ENCODE data around the gene DGLUCY.
"Not testable (repeated sequence)": the region's sequence is repeated elsewhere in the genome, so short reads cannot be mapped to it uniquely, and the experiment has no call there.

The DGLUCY gene

DNA sequence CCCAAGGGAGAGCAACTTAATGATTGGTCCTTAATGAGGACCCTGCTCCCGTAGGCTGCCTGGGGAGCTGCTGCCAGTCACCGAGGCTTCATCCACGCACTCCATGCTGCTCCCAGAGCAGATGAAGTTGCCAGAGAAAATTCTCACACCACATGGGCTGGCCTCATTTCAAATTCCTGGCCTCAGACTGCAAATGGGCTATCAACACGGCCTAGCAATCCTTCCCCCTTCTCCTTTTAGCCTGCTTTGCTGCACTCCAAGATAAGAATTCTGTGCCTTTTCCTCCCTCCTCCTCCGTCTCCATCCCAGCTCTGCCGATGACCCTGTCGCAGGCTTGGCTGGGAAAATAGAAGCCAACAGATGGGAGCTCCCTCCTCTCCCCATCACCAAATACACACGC is 10.8 kb upstream of the DGLUCY start:
- no peak for DNase-seq (ENCODE audit: low read depth in 2 of 3, low spot score in 2 of 3)

DNA sequence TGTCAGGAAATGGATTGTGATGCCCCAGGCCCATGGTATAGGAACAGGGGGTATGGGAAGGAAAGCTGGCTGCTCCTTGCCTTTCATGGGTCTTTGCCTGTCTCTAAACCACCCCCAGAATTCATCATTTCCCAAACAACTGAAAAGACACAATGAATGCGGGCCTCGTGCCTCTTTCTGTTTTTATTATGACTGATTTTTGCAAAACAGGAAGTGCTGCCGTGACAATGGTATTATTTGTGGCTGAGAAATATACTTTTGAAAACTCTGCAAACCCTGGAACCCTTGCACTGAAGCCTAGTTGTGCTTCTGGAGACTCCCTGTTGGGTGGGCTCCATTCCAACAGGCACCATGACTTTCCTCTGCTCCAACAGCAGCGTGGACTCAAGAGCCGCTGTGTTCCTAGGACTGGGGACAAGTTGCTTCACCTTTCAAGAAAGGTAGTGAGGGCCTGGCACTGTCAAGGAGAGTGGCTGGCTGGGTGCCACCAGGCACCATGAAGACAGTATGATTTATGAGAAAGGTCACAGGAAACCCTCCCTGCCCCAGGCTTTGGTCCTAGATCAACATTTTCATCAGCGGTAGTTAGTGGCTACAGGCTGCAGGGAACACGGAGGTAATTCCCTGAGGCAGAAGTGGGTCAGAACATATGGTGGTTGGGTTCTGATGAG is 4.8 kb upstream of the DGLUCY start:
- no peak for DNase-seq (ENCODE audit: low read depth in 2 of 3, low spot score in 2 of 3)

DNA sequence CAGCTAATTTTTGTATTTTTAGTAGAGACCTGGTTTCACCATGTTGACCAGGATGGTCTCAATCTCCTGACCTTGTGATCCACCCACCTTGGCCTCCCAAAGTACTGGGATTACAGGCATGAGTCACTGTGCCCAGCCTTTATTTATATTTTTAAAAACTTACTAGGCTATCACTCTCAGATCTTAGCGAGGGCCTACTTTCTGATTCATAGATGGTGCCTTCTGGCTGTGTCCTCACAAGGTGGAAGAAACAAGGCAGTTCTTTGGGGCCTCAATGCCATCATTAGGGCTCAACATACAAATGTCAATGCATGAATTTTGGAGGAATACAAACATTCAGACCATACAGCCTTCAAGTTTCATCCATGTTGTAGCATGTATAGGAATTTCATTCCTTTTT is 2.4 kb upstream of the DGLUCY start:
- DNase-seq (ENCODE audit: low read depth in 2 of 3, low spot score in 2 of 3) = no peak

DNA sequence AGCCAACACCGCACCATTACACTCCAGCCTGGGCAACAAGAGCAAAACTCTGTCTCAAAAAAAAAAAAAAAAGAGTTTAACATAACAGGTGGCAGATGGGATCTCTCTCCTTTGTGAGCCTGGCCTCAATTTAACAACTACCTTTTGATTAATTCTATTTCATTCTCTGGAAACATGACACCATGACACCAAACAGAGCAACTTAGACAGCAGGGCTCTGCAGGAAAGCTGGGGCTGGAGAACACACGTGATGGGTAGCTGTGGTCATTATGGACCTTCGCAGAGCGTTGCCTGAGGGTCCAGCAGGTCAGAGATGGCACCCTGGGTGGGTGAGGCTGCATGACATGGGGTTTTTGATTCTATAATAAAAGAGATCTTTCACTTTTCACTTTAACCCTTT is 1.7 kb upstream of the DGLUCY start:
- DNase-seq (ENCODE audit: low read depth in 2 of 3, low spot score in 2 of 3) = no peak

DNA sequence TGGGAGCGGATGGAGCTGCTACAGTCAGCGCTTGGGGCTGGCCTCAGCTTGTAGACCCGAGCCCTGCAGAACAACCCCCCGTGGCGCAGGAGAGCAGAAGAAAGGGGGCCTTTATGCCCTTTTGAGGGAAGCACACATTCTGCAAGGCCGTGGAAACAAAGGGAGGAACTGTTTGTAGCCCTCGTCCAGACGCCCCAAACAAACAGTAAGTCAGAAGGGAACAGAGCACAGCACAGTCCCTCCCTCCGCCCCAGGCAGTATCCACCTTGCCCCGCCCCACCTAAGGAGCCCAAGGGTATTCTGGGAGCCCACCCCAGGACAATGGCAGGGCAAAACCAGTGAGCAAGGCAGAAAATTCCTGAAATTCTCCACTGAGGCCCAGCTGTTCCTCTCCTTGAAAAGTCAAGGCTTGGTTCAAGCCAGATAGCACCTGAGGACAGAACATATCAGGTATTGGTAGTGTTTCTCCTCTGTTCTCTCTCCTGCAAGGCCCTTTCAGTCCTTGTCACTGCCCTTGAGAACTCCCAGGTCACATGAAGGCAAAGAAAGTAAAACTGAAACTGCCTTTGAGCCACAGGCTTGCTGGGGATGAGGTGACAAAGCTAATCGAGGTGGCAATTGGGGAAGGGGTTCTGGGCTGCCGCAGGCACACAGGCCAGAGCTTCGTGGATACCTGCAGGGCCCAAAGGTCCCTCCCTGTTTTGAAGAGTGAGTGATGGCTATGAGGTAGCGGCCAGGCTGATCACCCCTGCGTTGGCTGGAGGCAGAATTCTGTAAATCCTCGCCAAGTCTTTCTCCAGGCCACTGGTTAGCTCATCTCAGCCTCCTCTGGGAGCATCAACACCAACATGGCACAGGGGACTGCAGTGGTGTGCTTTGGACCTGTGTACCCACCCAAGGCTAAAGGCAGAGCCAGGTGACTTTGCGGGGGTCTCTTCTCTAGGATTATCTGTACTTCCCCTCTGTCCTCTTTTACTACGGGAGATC is 499 bp downstream of the DGLUCY start:
- DNase-seq (ENCODE audit: low read depth in 2 of 3, low spot score in 2 of 3) = peak in 2 of 3 experiments; percentile 47 to 48

DNA sequence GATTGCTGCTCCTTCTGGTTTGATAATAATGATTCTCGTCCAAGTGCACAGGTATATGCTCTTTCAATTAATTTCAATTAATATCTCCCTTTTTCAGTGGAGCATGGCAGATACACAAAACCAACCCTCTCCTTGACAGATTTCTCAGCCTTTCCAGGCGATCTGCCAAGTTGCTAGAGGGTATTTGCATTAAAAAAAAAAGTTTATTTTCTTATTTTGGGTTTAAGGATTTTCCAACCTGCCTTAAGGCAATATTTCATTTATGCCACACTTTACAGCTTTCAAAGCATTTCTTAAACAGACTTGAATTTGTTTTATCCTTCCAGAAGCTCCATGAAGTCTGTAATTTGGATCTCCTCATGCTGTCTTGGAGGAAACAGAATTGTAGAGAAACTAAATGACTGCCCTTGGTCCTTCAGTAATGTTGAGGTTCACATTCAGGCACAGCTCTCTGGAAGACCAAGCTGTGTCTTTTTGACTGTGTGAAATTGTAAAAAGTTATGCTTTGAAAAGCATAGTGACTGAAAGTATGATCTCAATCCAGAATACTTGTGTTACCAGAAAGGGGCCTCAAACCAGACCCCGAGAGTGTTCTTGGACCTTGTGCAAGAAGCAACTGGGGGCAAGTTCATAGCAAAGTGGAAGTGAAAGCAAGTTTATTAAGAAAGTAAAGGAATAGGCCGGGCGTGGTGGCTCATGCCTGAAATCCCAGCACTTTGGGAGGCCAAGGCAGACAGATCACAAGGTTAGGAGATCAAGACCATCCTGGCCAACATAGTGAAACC is 2.3 kb downstream of the DGLUCY start:
- DNase-seq (ENCODE audit: low read depth in 2 of 3, low spot score in 2 of 3) = no peak

DNA sequence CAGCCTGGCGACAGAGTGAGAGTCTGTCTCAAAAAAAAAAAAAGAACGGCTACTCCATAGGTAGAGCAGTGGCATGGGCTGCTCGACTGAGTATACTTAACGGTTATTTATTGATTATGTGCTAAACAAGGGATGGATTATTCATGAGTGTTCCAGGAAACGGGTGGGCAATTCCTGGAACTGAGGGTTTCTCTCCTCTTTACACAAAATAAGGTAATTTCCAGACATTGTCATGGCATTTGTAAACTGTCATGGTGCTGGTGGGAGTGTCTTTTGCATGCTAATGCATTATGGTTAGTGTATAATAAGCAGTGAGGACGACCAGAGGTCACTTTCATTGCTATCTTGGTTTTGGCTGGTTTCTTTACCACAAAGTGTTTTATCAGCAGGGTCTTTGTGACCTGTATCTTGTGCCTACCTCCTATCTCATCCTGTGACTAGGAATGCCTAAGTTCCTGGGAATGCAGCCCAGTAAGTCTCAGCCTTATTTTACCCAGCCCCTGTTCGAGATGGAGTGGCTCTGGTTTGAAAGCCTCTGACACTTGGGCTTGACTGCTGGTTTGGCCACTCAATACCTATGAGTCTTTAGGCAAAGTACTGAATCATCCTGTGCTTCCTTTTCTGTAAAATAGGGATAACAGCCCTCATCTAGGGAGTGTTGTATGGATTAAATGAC is 3.2 kb downstream of the DGLUCY start:
- peak in 1 of 3 experiments; percentile 16 for DNase-seq (ENCODE audit: low read depth in 2 of 3, low spot score in 2 of 3)

DNA sequence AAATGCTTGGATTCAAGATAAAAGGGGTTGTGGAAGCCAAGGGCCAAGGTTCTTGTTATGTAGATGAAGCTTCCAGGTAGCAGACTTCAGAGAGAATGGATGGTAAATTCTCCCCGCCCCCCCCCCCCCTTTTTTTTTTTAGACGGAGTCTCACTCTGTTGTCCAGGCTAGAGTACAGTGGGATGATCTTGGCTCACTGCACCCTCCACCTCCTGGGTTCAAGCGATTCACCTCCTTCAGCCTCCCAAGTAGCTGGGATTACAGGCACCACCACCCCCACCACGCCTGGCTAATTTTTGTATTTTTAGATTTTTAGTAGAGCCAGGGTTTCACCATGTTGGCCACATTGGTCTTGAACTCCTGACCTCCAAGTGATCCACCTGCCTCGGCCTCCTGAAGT is 4.1 kb downstream of the DGLUCY start:
- no peak for DNase-seq (ENCODE audit: low read depth in 2 of 3, low spot score in 2 of 3)

DNA sequence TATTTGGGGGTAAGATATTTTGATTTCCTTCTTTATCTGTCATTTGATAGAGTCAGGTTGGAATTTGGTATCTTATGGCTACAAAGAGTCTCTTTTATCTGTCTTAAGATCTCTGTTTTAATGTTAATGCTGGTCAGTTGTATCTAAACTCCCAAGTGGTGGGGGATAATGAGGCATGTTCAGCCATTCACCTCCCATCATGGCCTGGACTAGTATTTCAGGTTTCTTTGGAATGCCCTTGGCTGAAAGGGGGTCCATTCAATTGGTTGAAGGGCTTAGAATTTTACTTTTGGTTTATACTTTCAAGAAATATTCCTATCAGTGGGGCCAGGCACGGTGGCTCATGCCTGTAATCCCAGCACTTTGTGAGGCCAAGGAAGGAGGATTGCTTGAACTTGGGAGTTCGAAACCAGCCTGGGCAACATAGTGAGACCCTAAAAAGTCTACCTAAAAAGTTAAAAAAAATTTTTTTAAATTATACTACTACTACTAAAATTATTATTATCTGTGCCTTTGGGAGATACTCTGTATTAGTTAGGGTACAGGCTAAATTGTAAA is 4.7 kb downstream of the DGLUCY start:
- DNase-seq (ENCODE audit: low read depth in 2 of 3, low spot score in 2 of 3) = no peak

DNA sequence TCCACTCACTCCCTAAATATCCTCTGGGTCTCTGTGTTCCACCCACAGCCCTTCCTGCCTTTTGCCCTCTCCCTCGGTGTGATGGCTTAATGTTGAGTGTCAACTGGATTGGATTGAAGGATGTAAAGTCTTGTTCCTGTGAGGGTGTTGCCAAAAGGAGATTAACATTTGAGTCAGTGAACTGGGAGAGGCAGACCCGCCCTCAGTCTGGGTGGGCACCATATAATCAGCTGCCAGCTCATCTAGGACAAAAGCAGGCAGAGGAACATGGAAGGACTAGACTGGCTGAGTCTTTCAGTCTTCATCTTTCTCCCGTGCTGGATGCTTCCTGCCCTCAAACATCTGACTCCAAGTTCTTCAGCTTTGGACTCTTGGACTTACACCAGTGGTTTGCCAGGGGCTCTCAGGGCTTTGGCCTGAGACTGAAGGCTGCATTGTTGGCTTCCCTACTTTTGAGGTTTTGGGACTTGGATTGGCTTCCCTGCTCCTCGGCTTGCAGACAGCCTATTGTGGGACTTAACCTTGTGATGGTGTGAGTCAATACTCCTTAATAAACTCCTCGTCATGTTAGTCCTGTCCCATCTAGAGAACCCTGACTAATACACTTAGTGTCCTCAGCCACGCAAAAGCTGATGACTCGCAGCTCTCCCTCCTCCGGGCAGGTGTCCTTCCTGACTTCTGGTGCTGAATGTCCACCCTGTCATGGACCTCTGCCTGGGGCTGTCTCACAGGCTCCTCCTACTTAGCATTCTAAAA is 5.9 kb downstream of the DGLUCY start:
- no peak for DNase-seq (ENCODE audit: low read depth in 2 of 3, low spot score in 2 of 3)

DNA sequence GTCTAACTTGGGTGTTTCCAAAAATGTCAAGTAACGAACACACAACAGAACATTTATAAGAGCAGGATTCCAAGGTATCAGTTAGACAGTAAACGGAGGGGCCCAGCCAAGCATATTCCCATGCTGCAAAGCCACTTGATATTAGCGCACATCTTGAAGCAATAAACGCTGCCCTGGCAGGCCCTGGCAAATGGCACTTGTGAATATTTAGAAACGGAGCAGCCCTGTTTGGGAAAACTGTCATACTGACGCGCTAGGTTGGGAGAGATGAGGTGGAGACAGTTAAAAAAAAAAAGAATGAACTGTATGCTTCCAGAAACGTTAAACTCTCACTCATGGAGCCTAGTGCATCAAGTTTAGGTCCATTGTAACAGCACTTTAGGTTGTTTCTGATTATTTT is 9.3 kb downstream of the DGLUCY start:
- no peak for DNase-seq (ENCODE audit: low read depth in 2 of 3, low spot score in 2 of 3)

DNA sequence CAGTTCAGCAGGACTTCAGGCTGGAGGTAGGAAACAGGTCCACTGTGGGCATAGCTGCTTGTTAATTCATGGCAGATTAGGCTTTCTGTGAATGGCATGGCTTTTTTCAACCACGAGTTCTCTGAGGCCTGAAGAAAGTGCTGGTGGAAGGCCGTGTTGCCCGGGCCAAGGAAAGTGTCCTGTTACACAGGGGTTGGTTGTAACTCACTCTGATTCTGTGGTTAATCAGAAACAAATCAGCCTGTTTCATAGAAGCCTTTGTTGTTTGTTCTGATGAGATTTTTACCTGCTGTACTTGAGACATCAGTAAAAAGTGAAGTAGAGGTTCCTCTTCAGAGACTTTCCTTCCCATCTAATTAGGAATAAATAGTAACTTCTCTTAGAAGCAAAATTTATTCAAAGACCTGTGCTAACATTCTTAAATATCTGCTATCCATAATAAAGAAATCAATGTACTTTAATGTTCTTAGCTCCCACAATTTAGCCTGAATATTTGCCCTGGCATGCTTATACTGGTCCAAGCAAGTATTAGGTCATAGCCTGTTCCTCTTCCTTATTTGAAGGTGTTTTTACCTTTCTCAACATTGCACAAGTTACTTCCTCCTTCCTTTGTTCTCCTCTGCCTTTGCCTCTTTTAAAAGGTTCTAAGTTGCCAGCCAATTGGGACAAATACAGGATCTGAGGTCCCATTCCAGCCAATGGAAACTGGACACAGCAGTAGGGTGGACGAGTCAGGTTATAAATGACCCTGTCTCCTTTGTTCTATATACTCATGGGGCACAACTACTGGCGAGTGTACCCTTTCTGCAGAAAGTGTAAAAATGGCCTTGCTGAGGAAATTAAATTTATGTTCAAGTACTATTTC is 10.8 kb downstream of the DGLUCY start:
- not testable (repeated sequence) for DNase-seq (ENCODE audit: low read depth in 2 of 3, low spot score in 2 of 3)

DNA sequence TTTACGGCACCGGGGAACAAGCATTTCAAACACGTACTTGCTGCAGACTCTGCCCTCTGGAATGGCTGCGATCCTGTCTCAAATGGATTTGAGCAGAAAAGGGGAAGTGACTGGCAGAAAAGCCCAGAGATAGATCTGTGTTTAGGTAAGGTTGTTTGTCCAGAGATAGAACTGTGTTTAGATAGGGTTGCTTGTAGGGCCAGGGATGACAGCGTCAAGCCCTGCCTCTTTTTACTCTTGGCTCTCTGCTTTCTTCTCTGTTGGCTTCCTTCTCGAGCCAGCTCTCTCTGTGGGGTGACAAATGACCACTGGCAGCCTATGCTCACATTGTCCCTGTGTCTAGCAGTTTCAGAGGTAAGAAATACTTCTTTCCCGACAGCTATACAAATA is 11.4 kb downstream of the DGLUCY start:
- no peak for DNase-seq (ENCODE audit: low read depth in 2 of 3, low spot score in 2 of 3)

DNA sequence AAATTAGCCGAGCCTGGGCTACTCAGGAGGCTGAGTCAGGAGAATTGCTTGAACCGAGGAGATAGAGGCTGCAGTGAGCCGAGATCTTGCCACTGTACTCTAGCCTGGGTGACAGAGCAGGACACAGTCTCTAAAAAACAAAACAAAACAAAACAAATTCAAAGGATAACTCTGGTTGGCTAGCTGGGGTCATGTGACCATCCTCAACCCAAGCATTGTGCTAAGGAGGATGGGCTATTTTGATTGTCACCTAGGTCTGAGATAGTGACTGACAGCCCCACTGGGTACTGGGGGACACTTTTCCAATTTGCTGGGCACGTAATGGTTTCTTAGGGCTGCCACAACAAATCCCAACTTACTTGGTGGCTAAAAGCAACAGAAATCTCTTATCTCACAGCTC is 11.9 kb downstream of the DGLUCY start:
- DNase-seq (ENCODE audit: low read depth in 2 of 3, low spot score in 2 of 3) = no peak

DNA sequence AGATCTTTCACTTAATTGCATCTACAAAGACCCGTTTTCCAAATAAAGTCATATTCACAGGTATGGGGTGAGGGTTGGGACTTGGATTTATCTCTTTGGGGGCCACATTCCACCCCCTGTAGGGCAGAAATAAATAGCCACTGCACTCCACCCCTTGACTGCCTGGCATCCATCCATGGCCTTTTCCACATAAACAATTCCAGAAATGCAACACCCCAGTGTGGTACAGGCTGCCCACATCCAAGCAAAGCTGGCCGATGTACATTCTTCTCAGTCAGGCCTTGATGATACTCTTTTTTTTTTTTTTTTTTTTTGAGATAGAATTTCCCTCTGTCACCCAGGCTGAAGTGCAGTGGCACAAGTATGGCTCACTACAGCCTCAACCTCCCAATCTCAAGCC is 12.9 kb downstream of the DGLUCY start:
- no peak for DNase-seq (ENCODE audit: low read depth in 2 of 3, low spot score in 2 of 3)

DNA sequence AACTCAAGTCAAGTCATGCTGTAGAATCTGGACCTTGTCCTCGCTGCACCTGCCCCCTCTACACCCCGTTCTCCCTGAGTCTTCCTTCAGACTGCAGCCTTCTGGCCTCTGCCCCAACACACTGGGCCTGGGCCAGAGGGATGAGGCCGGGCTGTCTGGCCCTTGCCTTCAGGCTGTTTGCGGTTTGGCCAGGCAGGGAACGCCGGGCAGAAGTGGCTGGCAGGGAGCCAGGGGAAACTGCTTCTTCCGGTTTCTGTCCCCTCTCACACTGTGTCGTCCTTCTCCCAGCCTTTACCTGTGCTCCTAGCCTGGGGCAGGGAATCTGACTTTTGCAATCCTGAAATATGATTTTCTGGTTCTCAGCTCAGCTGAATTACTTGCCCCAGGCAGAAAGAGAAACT is 13.5 kb downstream of the DGLUCY start:
- no peak for DNase-seq (ENCODE audit: low read depth in 2 of 3, low spot score in 2 of 3)

DNA sequence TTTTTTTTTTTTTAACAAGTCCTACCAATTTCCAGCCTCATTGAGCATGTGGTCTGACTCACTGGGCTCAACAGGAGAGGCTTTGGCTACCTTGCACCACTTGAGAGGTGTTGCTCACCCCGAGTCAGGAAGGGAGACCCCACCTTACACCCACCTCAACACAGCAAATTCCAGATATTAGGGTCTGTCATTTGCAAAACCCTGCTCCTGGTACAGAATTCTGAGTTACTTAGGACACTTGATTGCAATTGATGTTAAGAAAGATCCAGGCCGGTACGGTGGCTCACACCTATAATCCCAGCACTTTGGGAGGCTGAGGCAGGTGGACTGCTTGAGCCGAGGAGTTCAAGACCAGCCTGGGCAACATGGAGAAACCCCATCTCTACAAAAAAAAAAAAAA is 14.1 kb downstream of the DGLUCY start:
- no peak for DNase-seq (ENCODE audit: low read depth in 2 of 3, low spot score in 2 of 3)

DNA sequence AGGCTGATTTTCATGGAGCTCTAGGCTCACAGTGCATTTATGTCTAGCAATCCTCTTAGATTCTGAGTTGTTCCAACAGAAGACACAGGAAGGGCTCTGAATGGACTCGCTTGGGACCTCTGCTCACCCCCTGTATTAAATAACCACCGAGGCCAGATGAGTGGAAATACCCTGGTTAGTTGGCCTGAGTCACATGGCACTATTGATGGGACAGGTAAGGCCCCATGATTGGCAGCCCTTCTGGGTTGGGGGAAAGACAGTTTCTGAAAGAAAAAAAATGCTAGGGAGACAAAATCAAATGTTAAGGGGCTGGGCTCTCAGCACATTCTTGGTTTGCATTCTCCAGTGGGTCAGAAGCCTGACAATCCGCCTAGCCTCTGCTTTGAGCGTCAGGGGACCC is 14.8 kb downstream of the DGLUCY start:
- DNase-seq (ENCODE audit: low read depth in 2 of 3, low spot score in 2 of 3) = no peak

DNA sequence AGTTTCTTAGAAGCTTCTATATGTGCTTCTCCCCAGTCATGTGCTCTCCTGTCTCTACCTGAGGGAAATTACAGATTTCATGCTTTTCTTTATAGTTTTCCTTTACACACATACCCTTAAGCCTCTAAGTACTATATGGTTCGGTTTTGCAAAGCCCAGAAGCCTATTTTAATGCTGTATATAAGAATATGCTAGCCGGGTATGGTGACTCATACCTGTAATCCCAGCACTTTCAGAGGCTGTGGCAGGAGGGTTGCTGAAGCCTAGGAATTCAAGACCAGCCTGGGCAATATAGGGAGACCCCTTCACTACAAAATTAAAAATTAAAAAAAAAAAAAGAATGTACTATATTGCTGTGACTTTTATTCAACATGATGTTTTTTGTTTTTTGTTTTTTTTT is 15.4 kb downstream of the DGLUCY start:
- DNase-seq (ENCODE audit: low read depth in 2 of 3, low spot score in 2 of 3) = no peak
